Activated naive CD8-positive, alpha-beta T cell treated with anti-CD3 and anti-CD28 coated beads for 36 hours (primary cell): Measurements from ENCODE around the gene FBXO31. TPM values are rescaled to one million over a fixed set of nuclear protein-coding genes. Genes with fewer than 3 reads are reported as not detected.

ENCODE experiments used
- DNase-seq: peaks from one replicate; pipeline ENCODE4 v3.0.0; 2021
- H3K27ac Mint-ChIP-seq: one replicate; pipeline ENCODE4 v1.8.0; 2022; ENCODE audit warnings: mild to moderate bottlenecking, moderate library complexity, mixed read lengths
- H3K27me3 Mint-ChIP-seq: one replicate; pipeline ENCODE4 v1.8.0; 2022; ENCODE audit warnings: mild to moderate bottlenecking, mixed read lengths
- H3K36me3 Mint-ChIP-seq: one replicate; pipeline ENCODE4 v1.8.0; 2021; ENCODE audit warnings: mild to moderate bottlenecking, mixed read lengths
- H3K4me1 Mint-ChIP-seq: one replicate; pipeline ENCODE4 v1.8.0; 2021; ENCODE audit warnings: mixed read lengths
- H3K4me3 Mint-ChIP-seq: one replicate; pipeline ENCODE4 v1.8.0; 2022; ENCODE audit warnings: mild to moderate bottlenecking, moderate library complexity, mixed read lengths
- H3K9me3 Mint-ChIP-seq: one replicate; pipeline ENCODE4 v1.8.0; 2022; ENCODE audit warnings: mixed read lengths
- total RNA-seq, 2 experiments: library from RNA; stranded (reverse); gene quantifications; one replicate each; pipeline ENCODE4 v1.2.3, GENCODE V29; 2021

The FBXO31 gene
- total RNA-seq, 2 experiments from 2014 or later = 35.6 to 38.3 TPM

DNA sequence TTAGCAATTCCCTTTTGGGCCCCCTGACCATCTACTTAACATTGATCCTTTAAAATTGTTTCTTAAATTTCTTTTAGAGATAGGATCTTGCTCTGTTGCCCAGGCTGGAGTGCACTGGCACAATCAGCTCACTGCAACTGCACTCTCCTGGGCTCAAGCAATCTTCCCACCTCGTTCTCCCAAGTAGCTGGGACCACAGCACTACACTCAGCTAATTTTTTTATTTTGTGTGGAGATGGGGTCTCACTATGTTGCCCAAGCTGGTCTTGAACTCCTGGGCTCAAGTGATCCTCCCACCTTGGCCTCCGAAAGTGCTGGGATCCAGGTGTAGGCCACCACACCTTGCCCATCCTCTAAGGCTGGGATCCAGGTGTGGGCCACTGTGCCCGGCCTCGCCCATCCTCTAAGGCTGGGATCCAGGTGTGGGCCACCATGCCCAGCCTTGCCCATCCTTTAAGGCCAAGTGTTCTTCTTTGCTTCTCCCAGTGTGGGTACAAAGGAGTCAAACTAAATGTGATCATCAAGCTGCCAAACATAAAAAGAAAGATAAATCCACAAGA is 79.5 kb downstream of the FBXO31 start:
- no peak overlapping the region for H3K27ac Mint-ChIP-seq
- peaks cover 6% of the 10 kb centered on the region for H3K36me3 Mint-ChIP-seq
- peaks cover 2% of the 10 kb centered on the region for H3K9me3 Mint-ChIP-seq

DNA sequence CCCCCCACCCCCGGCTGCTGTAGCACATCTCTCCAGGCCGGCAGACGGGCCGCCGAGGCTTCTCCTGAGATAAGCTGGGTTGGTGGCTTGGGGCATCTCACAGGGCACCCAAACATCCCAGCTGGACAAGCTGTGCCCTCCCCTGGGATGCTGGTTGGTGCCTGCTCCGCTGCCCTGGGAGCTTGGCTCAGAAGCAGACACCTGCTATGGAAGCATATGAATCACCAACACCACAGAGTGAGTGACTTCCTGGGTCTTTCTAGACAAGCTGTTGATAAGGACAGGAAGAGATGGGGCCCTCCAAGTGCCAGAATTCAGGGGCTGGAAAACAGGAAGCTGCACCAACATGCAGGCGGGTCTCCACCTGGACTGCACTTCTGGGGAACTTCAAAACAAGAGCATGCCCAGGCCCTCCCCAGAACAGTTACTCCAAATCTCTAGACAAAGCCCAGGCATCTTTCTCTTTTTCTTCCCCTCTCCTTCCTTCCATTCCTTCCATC is 80.1 kb downstream of the FBXO31 start:
- Mint-ChIP-seq H3K4me3 (no peak overlapping the region), H3K27ac (no peak overlapping the region), H3K9me3 (no peaks in the 10 kb centered on the region), H3K36me3 (peaks cover under 1% of the 10 kb centered on the region), H3K27me3 (no peaks in the 10 kb centered on the region), H3K4me1 (peaks cover 8% of the 10 kb centered on the region)
- no peak for DNase-seq

More for the DNA sequence above, 79.5 kb downstream of the FBXO31 start:
- no peak overlapping the region for H3K4me3 Mint-ChIP-seq
- DNase-seq = no peak
- peaks cover 8% of the 10 kb centered on the region for H3K4me1 Mint-ChIP-seq
- no peaks in the 10 kb centered on the region for H3K27me3 Mint-ChIP-seq

DNA sequence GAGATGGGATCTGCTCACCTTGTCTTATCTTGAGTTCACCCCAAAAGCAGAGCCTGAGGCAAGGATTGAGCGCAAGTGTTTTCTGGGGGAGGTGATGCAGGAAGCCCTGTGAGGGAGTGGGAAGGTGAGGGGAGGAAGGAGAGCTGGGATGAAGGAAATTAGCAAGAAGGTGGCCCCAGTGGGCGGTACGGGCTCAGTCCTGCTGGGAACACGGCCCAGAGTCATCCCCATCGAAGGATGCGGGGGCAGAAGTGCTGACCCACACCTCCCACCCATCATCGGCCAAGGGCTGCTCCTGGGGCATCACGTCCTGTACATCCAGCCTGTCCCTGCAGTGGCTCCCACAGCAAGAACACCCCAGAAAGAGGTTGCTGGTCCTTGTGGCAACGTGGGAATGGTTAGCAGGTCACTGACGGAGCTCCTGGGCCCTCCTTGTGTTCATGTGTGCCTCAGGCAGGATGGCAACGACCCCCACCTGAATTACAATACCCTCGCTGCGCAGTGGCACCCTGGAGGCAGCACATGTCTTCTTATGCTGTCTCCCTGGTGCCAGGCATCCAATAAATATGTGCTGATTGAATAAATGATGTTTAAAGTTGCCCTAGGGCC is 84.6 kb downstream of the FBXO31 start:
- no peak overlapping the region for H3K27ac Mint-ChIP-seq
- no peaks in the 10 kb centered on the region for H3K27me3 Mint-ChIP-seq
- H3K4me1 Mint-ChIP-seq = peaks cover 8% of the 10 kb centered on the region
- no peaks in the 10 kb centered on the region for H3K9me3 Mint-ChIP-seq
- no peak for DNase-seq
- H3K36me3 Mint-ChIP-seq = peaks cover 1% of the 10 kb centered on the region
- no peak overlapping the region for H3K4me3 Mint-ChIP-seq

DNA sequence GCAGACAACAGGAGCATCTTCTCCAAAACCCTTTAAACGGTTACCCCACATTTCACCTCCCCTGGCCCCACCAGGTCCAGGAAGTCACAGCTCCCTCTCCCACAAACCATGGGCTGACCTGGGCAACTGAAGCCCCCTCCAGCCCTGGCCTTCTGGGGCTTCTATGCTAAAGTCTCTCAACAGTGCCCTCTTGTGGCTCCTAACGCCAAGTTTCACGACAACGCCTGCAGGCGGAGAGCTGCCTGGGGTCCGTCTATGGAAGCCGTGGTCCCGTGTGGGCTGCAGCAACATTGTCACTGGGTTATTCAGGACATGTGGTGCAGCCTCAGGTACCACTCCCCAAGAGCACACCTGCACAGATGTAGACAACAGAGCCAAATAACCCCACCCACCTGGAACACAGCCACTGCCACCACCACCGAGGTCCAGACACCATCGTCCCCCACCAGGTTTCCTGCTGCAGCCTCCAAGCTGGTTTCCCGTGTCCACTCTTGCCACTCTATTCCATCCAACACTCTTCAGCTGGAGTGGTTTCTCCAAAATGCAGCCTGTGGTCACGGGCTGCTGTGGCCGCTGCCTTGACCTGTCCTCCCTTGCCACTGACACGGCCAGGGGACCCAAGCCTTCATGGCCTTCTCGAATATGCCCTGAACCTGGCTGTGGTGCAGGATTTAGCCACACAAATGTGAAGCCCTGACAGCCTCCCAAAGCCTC is 85.5 kb downstream of the FBXO31 start:
- Mint-ChIP-seq H3K4me3 (no peak overlapping the region), H3K4me1 (peaks cover 2% of the 10 kb centered on the region), H3K27me3 (no peaks in the 10 kb centered on the region), H3K36me3 (peaks cover 1% of the 10 kb centered on the region), H3K9me3 (no peaks in the 10 kb centered on the region), H3K27ac (no peak overlapping the region)
- DNase-seq = peak; percentile 26

DNA sequence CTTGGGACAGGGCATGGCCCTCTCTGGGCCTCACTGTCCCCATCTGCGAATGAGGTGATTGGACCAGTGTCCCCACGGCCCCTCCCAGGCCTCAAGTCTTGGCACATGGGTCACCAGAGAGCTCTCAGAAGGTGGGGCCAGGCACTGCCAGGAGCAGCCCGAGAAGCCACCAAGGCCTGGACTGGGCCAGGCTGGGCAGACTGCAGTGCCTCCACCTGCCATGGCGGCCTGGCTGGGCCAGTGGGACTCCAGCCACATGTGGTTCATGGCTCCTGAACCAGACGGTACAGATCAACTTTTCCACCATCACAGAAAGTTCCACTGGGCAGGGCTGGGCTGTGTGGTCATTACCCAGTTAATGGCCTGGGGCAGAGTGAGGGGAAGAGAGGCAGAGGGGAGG is 86.2 kb downstream of the FBXO31 start:
- Mint-ChIP-seq H3K4me1 (no peaks in the 10 kb centered on the region), H3K27ac (no peak overlapping the region), H3K4me3 (no peak overlapping the region), H3K9me3 (no peaks in the 10 kb centered on the region), H3K27me3 (no peaks in the 10 kb centered on the region), H3K36me3 (peaks cover 5% of the 10 kb centered on the region)
- no peak for DNase-seq

DNA sequence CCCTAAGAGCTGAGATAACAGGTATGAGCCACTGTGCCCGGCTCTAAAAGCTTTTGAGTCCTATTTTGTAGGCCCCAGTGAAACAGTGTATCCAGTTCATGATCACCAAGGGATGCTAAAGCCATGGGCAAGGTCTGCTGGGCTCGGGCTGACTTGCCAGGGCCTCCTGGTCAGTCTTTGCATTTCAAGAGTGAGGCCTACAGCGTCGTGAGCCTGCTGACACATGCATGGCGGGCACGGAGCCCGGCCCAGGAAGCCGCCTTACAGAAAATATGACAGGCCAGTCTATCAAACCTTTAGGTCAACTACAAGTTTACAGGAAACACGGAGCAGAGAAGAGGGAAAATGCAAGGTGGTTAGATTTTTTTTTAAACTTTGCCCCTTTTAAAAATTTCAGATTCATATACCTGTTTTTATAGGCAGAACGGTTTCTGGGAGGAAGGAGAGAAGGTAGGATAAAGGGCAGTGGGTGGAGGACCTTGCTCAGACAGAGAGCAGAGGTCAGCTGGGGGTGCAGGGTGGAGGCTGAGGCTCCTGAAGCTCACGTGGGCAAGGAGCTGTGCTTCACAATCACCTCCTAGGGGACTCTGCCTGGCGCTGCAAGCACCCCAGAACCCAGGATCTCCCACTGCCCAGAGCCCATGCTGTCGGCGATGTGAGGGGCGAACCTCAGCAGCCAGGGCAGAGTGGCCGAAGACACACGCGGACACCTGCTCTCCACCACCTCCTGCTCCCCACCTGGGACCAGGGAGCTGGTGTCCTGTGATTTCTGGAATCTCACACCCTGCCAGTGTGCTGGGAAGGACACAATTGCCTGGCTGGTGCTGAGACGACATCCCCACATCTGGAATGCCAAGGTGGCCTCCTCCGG is 87.7 kb downstream of the FBXO31 start:
- no peak overlapping the region for H3K27ac Mint-ChIP-seq
- no peaks in the 10 kb centered on the region for H3K27me3 Mint-ChIP-seq

DNA sequence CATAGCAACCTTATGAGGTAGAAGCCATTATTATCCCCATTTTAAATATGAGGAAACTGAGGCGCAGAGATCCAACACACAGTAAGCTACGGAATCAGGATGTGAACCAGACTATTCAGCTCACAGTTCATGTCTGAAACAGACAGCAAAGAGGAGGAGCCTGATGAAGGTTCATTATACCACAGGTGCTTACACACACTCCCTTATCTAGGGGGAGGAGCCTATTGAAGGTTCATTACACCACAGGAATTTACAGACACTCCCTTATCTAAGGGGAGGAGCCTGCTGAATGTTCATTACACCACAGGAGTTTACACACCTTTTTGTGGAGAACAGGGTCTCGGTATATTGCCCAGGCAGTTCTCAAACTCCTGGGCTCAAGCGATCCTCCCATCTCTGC is 88.3 kb downstream of the FBXO31 start:
- Mint-ChIP-seq H3K27me3 (no peaks in the 10 kb centered on the region), H3K9me3 (peaks cover 1% of the 10 kb centered on the region), H3K4me3 (no peak overlapping the region), H3K27ac (no peak overlapping the region), H3K4me1 (no peaks in the 10 kb centered on the region), H3K36me3 (peaks cover 8% of the 10 kb centered on the region)
- DNase-seq = no peak

More for the DNA sequence above, 87.7 kb downstream of the FBXO31 start:
- Mint-ChIP-seq H3K4me1 (no peaks in the 10 kb centered on the region), H3K36me3 (peaks cover 8% of the 10 kb centered on the region), H3K9me3 (peaks cover 1% of the 10 kb centered on the region), H3K4me3 (no peak overlapping the region)
- DNase-seq = no peak

DNA sequence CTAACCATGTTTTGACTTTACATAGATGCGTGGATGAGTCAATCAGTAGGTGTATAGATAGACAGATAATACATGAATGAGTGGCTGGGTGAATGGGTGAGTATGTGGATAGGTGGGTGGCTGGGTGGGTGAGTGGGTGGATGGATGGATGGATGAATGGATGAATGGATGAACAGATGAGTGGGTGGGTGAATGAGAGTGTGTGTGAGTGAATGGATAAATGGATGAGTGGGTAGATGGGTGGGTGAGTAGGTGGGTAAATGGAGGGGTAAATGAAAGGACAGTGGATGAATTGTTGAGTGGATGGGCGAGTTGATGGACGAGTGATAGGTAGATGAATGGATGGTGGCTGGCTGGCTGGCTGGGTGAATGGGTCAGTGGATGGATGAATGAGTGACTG is 89.6 kb downstream of the FBXO31 start:
- DNase-seq = no peak
- Mint-ChIP-seq H3K4me1 (no peaks in the 10 kb centered on the region), H3K9me3 (peaks cover 1% of the 10 kb centered on the region), H3K27ac (no peak overlapping the region), H3K4me3 (no peak overlapping the region), H3K36me3 (peaks cover 8% of the 10 kb centered on the region), H3K27me3 (no peaks in the 10 kb centered on the region)

DNA sequence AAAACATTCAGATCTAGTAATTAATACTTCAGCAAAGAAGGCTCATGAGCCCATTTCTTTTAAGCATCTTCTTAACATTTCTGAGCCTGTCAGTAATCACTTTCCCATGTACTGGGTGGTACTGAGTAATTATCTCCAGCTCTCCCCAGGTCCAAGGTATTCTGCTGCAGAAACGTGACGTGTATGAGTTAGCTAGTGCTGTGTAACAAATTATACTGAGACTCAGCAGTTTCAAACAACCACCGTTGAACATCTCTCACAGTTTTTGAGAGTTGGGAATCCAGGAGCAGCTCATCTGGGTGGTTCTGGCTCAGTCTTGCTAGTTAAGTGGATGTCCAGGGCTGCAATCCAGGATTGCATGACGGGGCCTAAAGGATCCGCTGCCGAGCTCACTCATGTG is 91.6 kb downstream of the FBXO31 start:
- Mint-ChIP-seq H3K36me3 (peaks cover 6% of the 10 kb centered on the region), H3K27ac (no peak overlapping the region), H3K27me3 (no peaks in the 10 kb centered on the region), H3K9me3 (peaks cover 7% of the 10 kb centered on the region), H3K4me1 (no peaks in the 10 kb centered on the region), H3K4me3 (no peak overlapping the region)
- no peak for DNase-seq

DNA sequence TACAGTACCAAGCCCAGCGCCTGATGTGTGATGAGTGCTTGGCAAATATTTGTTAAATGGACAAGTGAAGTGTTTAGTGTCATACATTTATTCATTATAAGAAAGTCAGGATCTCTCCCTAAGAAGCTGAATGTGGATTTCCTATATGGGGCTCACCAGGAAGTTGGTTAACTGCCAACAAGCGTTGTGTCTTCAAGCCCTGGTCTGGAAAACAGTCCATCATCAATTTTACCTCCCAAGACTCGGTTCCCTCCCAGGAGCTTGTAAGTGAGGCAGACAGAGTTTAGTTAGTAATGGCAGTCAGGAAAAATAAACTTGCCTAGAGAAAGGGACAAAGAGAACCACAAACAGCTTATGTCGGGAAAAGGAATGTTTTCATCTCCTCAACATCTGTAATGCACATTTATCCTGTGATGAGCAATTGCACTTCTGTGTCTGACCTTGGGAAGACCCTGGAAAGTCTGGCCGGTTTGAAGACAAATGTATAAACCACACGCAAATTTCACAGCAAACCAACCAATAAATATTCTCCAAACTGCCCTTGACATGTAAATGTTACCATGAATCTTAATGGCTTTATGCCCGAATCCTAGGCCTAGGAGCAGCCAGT is 94.7 kb downstream of the FBXO31 start:
- DNase-seq = no peak
- Mint-ChIP-seq H3K9me3 (peaks cover 13% of the 10 kb centered on the region), H3K4me3 (no peak overlapping the region), H3K27ac (no peak overlapping the region), H3K4me1 (no peaks in the 10 kb centered on the region), H3K27me3 (no peaks in the 10 kb centered on the region), H3K36me3 (peaks cover 13% of the 10 kb centered on the region)

DNA sequence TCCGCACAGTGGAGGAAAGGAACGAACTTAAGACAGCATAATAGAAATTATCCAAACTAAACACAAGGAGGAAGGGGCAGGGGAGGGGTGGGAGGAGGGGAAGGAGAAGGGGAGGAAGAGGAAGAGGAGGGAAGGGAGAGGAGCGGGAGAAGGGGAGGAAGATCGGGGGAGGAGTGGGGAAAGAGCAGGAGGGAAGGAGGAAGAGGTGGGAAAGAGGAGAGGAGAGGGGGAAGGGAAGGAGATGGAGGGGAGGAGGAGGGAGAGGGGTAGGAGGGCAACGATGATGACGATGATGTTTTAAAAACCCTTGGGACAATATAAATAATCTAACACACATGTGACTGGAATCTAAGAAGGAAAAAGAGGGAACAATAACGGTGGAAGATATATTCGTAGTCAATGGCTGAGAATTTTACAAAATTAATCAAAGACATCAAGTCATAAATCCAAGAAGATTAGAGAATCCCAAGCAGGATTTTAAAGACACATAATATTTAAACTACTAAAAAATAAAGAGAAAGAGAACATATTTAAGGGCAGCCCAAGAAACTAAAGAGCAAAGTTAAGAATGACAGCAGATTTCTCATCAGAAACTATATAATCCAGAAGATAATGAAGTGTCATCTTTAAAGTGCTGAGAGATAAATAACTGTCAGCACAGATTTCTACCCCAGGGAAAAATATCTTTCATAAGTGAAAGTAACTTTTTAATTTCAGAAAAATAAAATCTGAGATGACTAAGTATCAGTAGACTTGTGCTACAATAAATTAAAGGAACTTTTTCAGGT is 96.5 kb downstream of the FBXO31 start:
- H3K9me3 Mint-ChIP-seq = peaks cover 12% of the 10 kb centered on the region
- no peak overlapping the region for H3K4me3 Mint-ChIP-seq
- DNase-seq = no peak
- H3K27me3 Mint-ChIP-seq = no peaks in the 10 kb centered on the region
- no peak overlapping the region for H3K27ac Mint-ChIP-seq
- H3K4me1 Mint-ChIP-seq = no peaks in the 10 kb centered on the region
- peaks cover 8% of the 10 kb centered on the region for H3K36me3 Mint-ChIP-seq

DNA sequence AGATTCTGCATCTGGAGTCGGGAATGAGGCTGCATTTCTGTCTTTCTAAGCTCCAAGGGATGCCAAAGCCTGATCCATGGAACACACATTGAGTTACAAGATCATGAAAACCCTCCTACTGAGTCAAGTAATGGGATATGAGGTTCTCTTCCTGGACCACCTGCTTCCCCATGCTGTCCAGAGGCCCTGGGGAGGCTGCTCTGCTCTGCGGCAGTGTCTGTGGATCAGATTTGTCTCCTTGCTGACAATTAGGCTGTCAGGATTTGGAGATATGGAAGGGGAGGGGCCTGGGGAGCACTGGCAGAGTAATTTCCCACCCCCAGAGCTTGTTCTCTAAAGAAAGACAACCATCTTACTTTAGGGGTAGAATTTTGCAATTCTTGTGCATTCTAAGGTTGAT is 99.4 kb downstream of the FBXO31 start:
- H3K4me3 Mint-ChIP-seq = no peak overlapping the region
- H3K36me3 Mint-ChIP-seq = peaks cover 7% of the 10 kb centered on the region
- peaks cover 12% of the 10 kb centered on the region for H3K9me3 Mint-ChIP-seq
- no peak overlapping the region for H3K27ac Mint-ChIP-seq
- no peak for DNase-seq
- H3K27me3 Mint-ChIP-seq = peaks cover under 1% of the 10 kb centered on the region
- no peaks in the 10 kb centered on the region for H3K4me1 Mint-ChIP-seq

DNA sequence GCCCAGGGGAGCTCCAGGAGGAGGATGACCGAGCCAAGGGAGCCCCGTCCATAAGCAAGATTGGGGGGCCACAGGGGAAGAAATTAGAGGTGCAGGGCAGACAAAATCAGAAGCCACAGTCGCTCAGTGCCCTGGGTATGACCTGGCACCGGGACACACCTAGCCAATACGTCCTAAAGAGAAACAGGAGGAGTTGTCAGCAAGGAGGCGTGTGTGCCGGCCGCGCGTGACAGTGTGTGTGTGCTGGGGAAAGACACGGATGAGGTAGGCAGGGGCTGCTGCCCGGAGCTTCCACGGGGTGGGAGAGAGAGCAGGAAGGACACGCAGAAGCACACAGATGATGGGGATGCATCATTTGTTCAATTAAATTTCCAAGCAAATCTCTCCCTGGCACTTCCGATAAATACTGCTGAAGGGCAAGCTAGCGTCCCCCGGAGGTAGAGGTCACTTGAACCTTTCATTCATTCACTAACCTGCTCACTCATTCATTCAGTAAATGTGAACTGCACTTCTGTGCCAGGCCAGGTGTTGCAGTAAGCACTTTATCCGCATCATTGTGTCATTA is 104.4 kb downstream of the FBXO31 start:
- DNase-seq = no peak
- Mint-ChIP-seq H3K9me3 (no peaks in the 10 kb centered on the region), H3K4me1 (peaks cover 7% of the 10 kb centered on the region), H3K27me3 (peaks cover 14% of the 10 kb centered on the region), H3K27ac (no peak overlapping the region), H3K36me3 (no peaks in the 10 kb centered on the region), H3K4me3 (no peak overlapping the region)
